HCT116 (cell line): ENCODE results near the gene PDIA3. TPM values are rescaled to one million over a fixed set of nuclear protein-coding genes. Genes with fewer than 3 reads are reported as not detected.
"Not testable (repeated sequence)": the region's sequence is repeated elsewhere in the genome, so short reads cannot be mapped to it uniquely, and the experiment has no call there.

Source experiments
- ATAC-seq: fragments of 200-7000 bp; cut with Tn5 transposase; 2 replicates; pipeline ENCODE4 v1.9.1; 2020; ENCODE audit warnings: mild to moderate bottlenecking, moderate library complexity
- BruUV-seq: library from RNA; stranded (reverse); fragments of 400-500 nt; replicated peaks from 2 replicates; lab custom pipeline; 2021; lab: Mats Ljungman, UMichigan
- CTCF ChIA-PET: fragments of 300-600 bp; sonication (Branson Sonifier 250); formaldehyde crosslinking; loops from one replicate; lab custom pipeline; 2021; ENCODE audit warnings: antibody characterized with exemption; lab: Charles Lee
- POLR2A ChIA-PET: fragments of 300-600, 350-600 bp; sonication (Branson Sonifier 250); formaldehyde crosslinking; loops from one replicate; lab custom pipeline; 2021; ENCODE audit warnings: antibody characterized with exemption; lab: Charles Lee
- RAD21 ChIA-PET, 2 experiments: fragments of 300-600 bp; sonication (Branson Sonifier 250); formaldehyde crosslinking; loops; one replicate each; lab custom pipeline; 2023; ENCODE audit warnings: low total read pairs in 2 of 2; ENCODE audit not compliant: uncharacterized antibody in 2 of 2, unreplicated experiment in 2 of 2, low non-redundant PET in 1 of 2; lab: Charles Lee
- DNase-seq: peaks from one replicate; pipeline ENCODE4 v3.0.0-alpha.2; 2010; ENCODE audit warnings: low read depth, low spot score
- H2AFZ ChIP-seq: fragments of 200-600 bp; shearing (Covaris generic), sonication (generic); 2 replicates; pipeline ENCODE4 v1.6.1; 2017; ENCODE audit warnings: low read depth, mixed run types, mixed read lengths, antibody characterized with exemption, low read length; ENCODE audit not compliant: poor library complexity, severe bottlenecking
- H3K27ac ChIP-seq: 2 replicates; pipeline ENCODE4 v1.5.1; 2012; ENCODE audit warnings: low read depth, low read length
- H3K27me3 ChIP-seq: fragments of 200-600 bp; sonication (generic); 2 replicates; pipeline ENCODE4 v1.6.1; 2016; ENCODE audit warnings: mixed run types, low read length, mixed read lengths; ENCODE audit not compliant: insufficient read depth
- H3K36me3 ChIP-seq, 2 experiments: fragments of 200-500 bp in 1 of 2; fragments of 200-600 bp in 1 of 2; sonication (Bioruptor generic) in 1 of 2; sonication (generic) in 1 of 2; 2 replicates each; pipeline versions ENCODE4 v1.5.1 to v1.6.1; 2014 to 2016; ENCODE audit warnings: low read length in 2 of 2, inconsistent platforms in 1 of 2, mixed read lengths in 1 of 2, mixed run types in 1 of 2; ENCODE audit not compliant: insufficient read depth in 2 of 2, control insufficient read depth in 1 of 2
- H3K4me1 ChIP-seq, 2 experiments: fragments of 200-600 bp in 1 of 2; sonication (generic) in 1 of 2; 2 replicates each; pipeline versions ENCODE4 v1.5.1 to v1.6.1; 2012 to 2017; ENCODE audit warnings: low read length in 2 of 2, inconsistent platforms in 1 of 2, mild to moderate bottlenecking in 1 of 2, mixed read lengths in 1 of 2, mixed run types in 1 of 2, moderate library complexity in 1 of 2; ENCODE audit not compliant: insufficient read depth in 2 of 2, control insufficient read depth in 1 of 2
- H3K4me2 ChIP-seq: fragments of 200-600 bp; sonication (generic); 2 replicates; pipeline ENCODE4 v1.6.1; 2017; ENCODE audit warnings: mixed run types, low read length, mixed read lengths
- H3K4me3 ChIP-seq, 2 experiments: fragments of 200-600 bp in 1 of 2; sonication (generic) in 1 of 2; replicated peaks in 1 of 2; 2 replicates each; pipeline ENCODE4 v1.5.1; 2011 to 2016; ENCODE audit warnings: low read length in 2 of 2, control low read depth in 1 of 2, low read depth in 1 of 2, mild to moderate bottlenecking in 1 of 2, mixed read lengths in 1 of 2, mixed run types in 1 of 2
- H3K79me2 ChIP-seq: fragments of 200-600 bp; sonication (generic); 2 replicates; pipeline ENCODE4 v1.6.1; 2017; ENCODE audit warnings: mild to moderate bottlenecking, mixed run types, low read length, moderate library complexity, mixed read lengths; ENCODE audit not compliant: insufficient read depth
- H3K9ac ChIP-seq: fragments of 200-600 bp; sonication (generic); 2 replicates; pipeline ENCODE4 v1.6.1; 2016; ENCODE audit warnings: low read length, mixed read lengths
- H3K9me2 ChIP-seq: fragments of 200-600 bp; sonication (generic), shearing (Covaris generic); 2 replicates; pipeline ENCODE4 v1.6.1; 2017; ENCODE audit warnings: mixed run types, mild to moderate bottlenecking, moderate library complexity; ENCODE audit not compliant: insufficient read depth
- H3K9me3 ChIP-seq, 2 experiments: fragments of 200-500 bp in 1 of 2; fragments of 200-600 bp in 1 of 2; sonication (Bioruptor generic) in 1 of 2; sonication (generic) in 1 of 2; 2 replicates each; pipeline ENCODE4 v1.6.1; 2014 to 2017; ENCODE audit warnings: low read length in 2 of 2, mixed read lengths in 2 of 2, inconsistent platforms in 1 of 2, low read depth in 1 of 2, mild to moderate bottlenecking in 1 of 2, mixed run types in 1 of 2, moderate library complexity in 1 of 2; ENCODE audit not compliant: control insufficient read depth in 1 of 2, insufficient read depth in 1 of 2
- H4K20me1 ChIP-seq: fragments of 200-600 bp; sonication (generic), shearing (Covaris generic); 2 replicates; pipeline ENCODE4 v1.6.1; 2017; ENCODE audit warnings: mixed run types, mild to moderate bottlenecking, moderate library complexity; ENCODE audit not compliant: insufficient read depth
- CEBPB ChIP-seq: IDR thresholded peaks from 2 replicates; pipeline ENCODE4 v1.6.1; 2012; ENCODE audit warnings: low read depth
- ELF1 ChIP-seq: IDR thresholded peaks from 2 replicates; pipeline ENCODE4 v1.6.1; 2012; ENCODE audit warnings: low read depth, borderline replicate concordance
- EZH2 ChIP-seq: fragments of 200-600 bp; sonication (generic); IDR thresholded peaks from 2 replicates; pipeline ENCODE4 v1.6.1; 2017; ENCODE audit warnings: antibody characterized with exemption, mixed run types
- POLR2A ChIP-seq: IDR thresholded peaks from 2 replicates; pipeline ENCODE4 v1.7.0; 2011; ENCODE audit warnings: borderline replicate concordance; ENCODE audit not compliant: insufficient read depth, insufficient read length; ENCODE audit errors: extremely low read depth
- SP1 ChIP-seq: IDR thresholded peaks from 2 replicates; pipeline ENCODE4 v1.6.1; 2012; ENCODE audit warnings: low read depth
- intact Hi-C: fragments of 100-400 bp; cut with micrococcal nuclease; formaldehyde crosslinking; loops from 2 replicates; pipeline ENCODE4 v1.10.0; 2022
- total RNA-seq: library from RNA; stranded (reverse); gene quantifications from one replicate; pipeline ENCODE4 v1.2.1, GENCODE V29; 2021; ENCODE audit not compliant: unreplicated experiment
- TF ChIP-seq, protein P1 (sequence below): IDR thresholded peaks from 2 replicates; pipeline ENCODE4 v1.6.1; 2012

The PDIA3 gene
- total RNA-seq, 1 experiment from 2014 or later: 435 TPM

DNA sequence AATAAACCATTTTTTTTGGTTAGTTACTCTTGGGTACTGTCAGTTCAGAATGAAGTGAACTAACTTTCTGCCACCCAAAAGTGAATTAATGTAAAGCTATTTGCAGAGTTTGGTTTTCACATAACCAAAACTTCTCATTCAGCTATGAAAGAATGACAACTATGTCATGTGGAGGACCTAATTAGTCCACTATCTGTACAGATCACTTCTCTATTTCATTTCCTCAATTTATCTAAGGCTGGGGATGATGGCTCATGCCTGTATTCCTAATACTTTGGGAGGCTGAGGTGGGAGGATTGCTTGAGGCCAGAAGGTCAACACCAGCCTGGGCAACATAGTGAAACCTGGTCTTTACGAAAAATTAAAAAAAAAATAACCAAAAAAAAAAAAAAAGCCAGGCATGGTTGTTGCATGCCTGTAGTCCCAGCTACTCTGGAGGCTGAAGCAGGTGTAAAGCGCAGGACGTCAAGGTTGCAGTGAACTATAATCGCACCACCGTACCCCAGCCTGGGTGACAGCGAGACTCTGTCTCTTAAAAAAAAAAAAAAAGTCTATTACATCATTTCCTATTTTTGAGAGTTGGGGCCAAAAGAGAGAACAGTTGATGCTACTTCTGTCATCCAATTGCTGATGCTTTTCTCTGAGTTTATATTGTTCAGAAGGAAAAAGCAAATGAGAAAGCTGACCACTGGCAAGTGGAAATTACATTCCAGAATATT, 62.9 kb downstream of the PDIA3 start:
- H3K4me2 ChIP-seq: no peak overlapping the region
- H3K4me1 ChIP-seq: no peaks in the 10 kb centered on the region
- DNase-seq: no peak
- ATAC-seq: no peak
- POLR2A ChIA-PET: no interaction called here
- RAD21 ChIA-PET: no interaction called here
- no peak overlapping the region for H2AFZ ChIP-seq
- no peaks in the 10 kb centered on the region for H3K9me3 ChIP-seq
- H4K20me1 ChIP-seq: no peaks in the 10 kb centered on the region
- no peak for TF ChIP-seq EZH2
- no peak for TF ChIP-seq CEBPB
- TF ChIP-seq POLR2A: no peak
- TF ChIP-seq ELF1: no peak
- TF ChIP-seq, protein P1, sequence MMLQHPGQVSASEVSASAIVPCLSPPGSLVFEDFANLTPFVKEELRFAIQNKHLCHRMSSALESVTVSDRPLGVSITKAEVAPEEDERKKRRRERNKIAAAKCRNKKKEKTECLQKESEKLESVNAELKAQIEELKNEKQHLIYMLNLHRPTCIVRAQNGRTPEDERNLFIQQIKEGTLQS: no peak
- TF ChIP-seq SP1: no peak
- H3K9ac ChIP-seq: no peak overlapping the region
- H3K36me3 ChIP-seq: peaks cover 71 to 73% of the 10 kb centered on the region in 2 experiments
- CTCF ChIA-PET: no interaction called here
- H3K27me3 ChIP-seq: no peaks in the 10 kb centered on the region
- no peak overlapping the region for H3K4me3 ChIP-seq
- intact Hi-C loops: no loop called here
- BruUV-seq: no TSS peak
- no peaks in the 10 kb centered on the region for H3K79me2 ChIP-seq
- no peak overlapping the region for H3K27ac ChIP-seq
- H3K9me2 ChIP-seq: no peaks in the 10 kb centered on the region

DNA sequence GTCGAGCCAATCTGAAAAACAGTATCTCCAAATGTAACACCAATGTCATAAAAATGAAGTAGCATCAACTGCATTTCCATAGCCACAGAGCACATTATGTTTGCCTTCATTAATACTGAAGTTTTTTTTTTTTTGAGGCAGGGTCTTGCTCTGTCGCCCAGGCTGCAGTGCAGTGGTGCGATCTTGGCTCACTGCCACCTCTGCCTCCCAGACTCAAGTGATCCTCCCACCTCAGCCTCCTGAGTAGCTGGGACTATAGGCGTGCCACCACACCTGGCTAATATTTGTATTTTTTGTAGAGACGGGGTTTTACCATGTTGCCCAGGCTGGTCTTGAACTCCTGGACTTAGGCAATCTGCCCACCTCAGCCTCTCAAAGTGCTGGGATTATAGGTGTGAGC, 68.8 kb downstream of the PDIA3 start:
- RAD21 ChIA-PET, ATAC-seq, intact Hi-C loops, H3K27me3 ChIP-seq, H3K9me2 ChIP-seq, H2AFZ ChIP-seq, CTCF ChIA-PET, H3K9ac ChIP-seq, H4K20me1 ChIP-seq, DNase-seq, H3K4me2 ChIP-seq, BruUV-seq, POLR2A ChIA-PET, H3K4me3 ChIP-seq, H3K9me3 ChIP-seq, H3K4me1 ChIP-seq, H3K27ac ChIP-seq: not testable (repeated sequence)
- peaks cover 46 to 50% of the 10 kb centered on the region in 2 experiments for H3K36me3 ChIP-seq
- H3K79me2 ChIP-seq: peaks cover 37% of the 10 kb centered on the region
